Measurements from ENCODE around the gene IL17B. TPM values are rescaled to one million over a fixed set of nuclear protein-coding genes. Genes with fewer than 3 reads are reported as not detected.

IL17B gene
- total and polyA plus RNA-seq, 2 of the 8 experiments (the other 6 are each of a cell fraction or from before 2014, with no cell fraction given): 0.18 TPM; not detected in 1

DNA sequence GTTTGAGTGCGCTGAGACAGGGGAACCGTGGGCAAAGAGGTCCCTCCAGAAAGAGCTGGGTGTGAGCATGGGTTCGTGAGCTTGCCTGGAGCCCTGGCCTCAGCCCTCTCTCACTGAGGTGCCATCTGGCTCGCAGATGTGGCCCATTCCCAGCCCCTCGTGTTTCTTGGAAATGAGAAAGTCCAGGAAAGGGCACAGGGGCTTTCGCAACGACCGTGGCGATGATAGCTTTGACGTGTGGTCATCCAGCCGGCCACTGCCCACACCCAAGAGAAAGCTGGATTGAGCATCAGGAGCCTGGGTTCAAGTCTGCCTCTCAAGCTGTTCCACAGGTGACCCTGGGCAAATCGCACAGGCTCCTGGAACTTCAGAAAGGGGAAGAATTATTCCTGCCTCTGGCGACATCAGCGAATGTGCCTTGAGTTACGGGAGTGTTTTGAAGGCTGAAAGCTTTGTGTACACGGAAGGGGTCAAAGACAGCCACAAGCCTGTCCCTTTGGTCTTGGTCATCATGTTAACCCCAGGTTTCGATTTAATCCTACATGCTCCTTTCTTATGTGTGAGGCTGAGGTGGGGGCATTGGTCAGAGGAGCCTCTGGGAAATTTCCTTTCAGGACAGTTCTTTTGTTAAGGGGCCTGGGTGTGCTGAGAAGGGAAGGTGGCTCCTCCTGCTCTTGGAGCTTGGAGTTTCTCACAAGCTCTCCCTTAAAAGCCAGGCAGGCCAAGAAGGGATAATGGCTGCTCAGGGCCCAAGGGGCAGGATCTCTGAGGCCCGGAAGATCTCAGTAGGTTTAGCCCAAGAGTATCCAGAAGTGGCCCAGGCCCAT lies 41.7 kb upstream of the IL17B start:
- Histone ChIP-seq H3K4me2 (ENCODE audit: insufficient read depth in 1 of 2, low read depth in 2 of 2, low read length in 2 of 2) (no peak overlapping the region), H3K23me2 (ENCODE audit: low read depth, low read length) (no peaks in the 10 kb centered on the region), H3K79me1 (ENCODE audit: low read depth, low read length) (no peaks in the 10 kb centered on the region), H3K79me2 (ENCODE audit: control insufficient read depth in 1 of 2, insufficient read depth in 2 of 2, low read length in 2 of 2) (no peaks in the 10 kb centered on the region), H4K20me1 (replicated peaks in 1 of 2; ENCODE audit: control insufficient read depth in 1 of 2, insufficient read depth in 2 of 2, low read length in 2 of 2) (no peaks in the 10 kb centered on the region), H3K4me1 (replicated peaks in 1 of 4; ENCODE audit: control insufficient read depth in 3 of 4, insufficient read depth in 4 of 4, low read length in 3 of 4) (peaks cover 15 to 34% (median 20%) of the 10 kb centered on the region in 4 experiments), H3K23ac (ENCODE audit: insufficient read length) (no peak overlapping the region), H3K9me3 (ENCODE audit: insufficient read depth in 2 of 2, low read depth in 1 of 2, low read length in 1 of 2) (no peaks in the 10 kb centered on the region), H4K5ac (ENCODE audit: insufficient read length, low read depth, low read length) (no peak overlapping the region), H3K9ac (replicated peaks in 1 of 4; ENCODE audit: extremely low read depth in 1 of 4, low read depth in 3 of 4, low read length in 3 of 4) (no peak overlapping the region), H3K27ac (ENCODE audit: low read depth, low read length) (no peak overlapping the region), H2BK15ac (ENCODE audit: low read length) (no peak overlapping the region), H3K36me3 (ENCODE audit: control insufficient read depth in 2 of 4, insufficient read depth in 4 of 4, low read length in 3 of 4) (no peaks in the 10 kb centered on the region), H2AFZ (ENCODE audit: low read length) (0 out of 2 replicates have a peak overlapping the region, but pooled peaks have one; percentile 49), H2BK20ac (ENCODE audit: low read length) (no peak overlapping the region), H3K56ac (replicated peaks; ENCODE audit: insufficient read length, low read depth, low read length) (no peak overlapping the region), H3K27me3 (replicated peaks in 1 of 4; ENCODE audit: control insufficient read depth in 3 of 4, extremely low read depth in 1 of 4, insufficient read depth in 3 of 4, low read length in 3 of 4) (no peaks in the 10 kb centered on the region), H2BK5ac (ENCODE audit: low read depth, low read length) (no peak overlapping the region), H2BK12ac (ENCODE audit: low read depth, low read length) (peak overlapping the region; percentile 27; the same call in 1 of the 2 replicates), H2AK5ac (ENCODE audit: low read depth, low read length) (0 out of 2 replicates have a peak overlapping the region, but pooled peaks have one; percentile 11), H3K4me3 (ENCODE audit: extremely low read depth in 1 of 4, insufficient read depth in 2 of 4, low read depth in 3 of 4, low read length in 4 of 4) (no peak overlapping the region), H4K91ac (replicated peaks; ENCODE audit: insufficient read length, low read length) (peak overlapping the region; percentile 1), H4K8ac (ENCODE audit: extremely low read depth, insufficient read depth, low read length) (no peak overlapping the region), H3K14ac (ENCODE audit: insufficient read length) (no peak overlapping the region), H2BK120ac (replicated peaks; ENCODE audit: low read depth, low read length) (no peak overlapping the region), H3K4ac (replicated peaks; ENCODE audit: insufficient read length, low read depth, low read length) (no peak overlapping the region), H3K18ac (ENCODE audit: extremely low read depth, low read length) (no peak overlapping the region)
- FAIRE-seq (no peak), DNase-seq (ENCODE audit: low read depth in 1 of 2, low spot score in 2 of 2) (no peak)
- POLR2A ChIA-PET (ENCODE audit: partially characterized antibody): interaction anchor here (0.7 to 2.9 kb wide), 3 partner anchors 10 to 32 kb away, joined by 4 to 11 read pairs (median 4); no protein-coding TSS in a partner anchor
- 87% methylated on average over 18 of the region's 18 CpGs; no CpG with 5 or more reads in 1 of the 2 experiments for WGBS, 2 experiments (ENCODE audit: extremely low coverage in 1 of 2, insufficient coverage in 1 of 2, insufficient read length in 1 of 2, insufficient replicate concordance in 2 of 2, low coverage in 1 of 2, low lambda C conversion rate in 2 of 2, missing lambda C conversion rate in 1 of 2)
- CTCF ChIA-PET (ENCODE audit: partially characterized antibody): interaction anchor here (0.6 to 8.7 kb wide), 16 partner anchors 8 to 103 kb away, joined by 3 to 133 read pairs (median 6); partner anchors contain the start of gene IL17B
- TF ChIP-seq SP2 (IDR thresholded peaks at IDR 0.05; ENCODE audit: low read length) (no peak), EZH2 (IDR thresholded peaks at IDR 0.05; ENCODE audit: low read depth, low read length, severe bottlenecking) (no peak), CEBPB (IDR thresholded peaks at IDR 0.05; ENCODE audit: low read depth, low read length) (no peak), POLR2A (IDR thresholded peaks at IDR 0.05; ENCODE audit: control extremely low read depth in 1 of 2, low read depth in 2 of 2, low read length in 2 of 2) (no peak), CTBP2 (IDR thresholded peaks at IDR 0.05; ENCODE audit: borderline replicate concordance, insufficient read depth, insufficient read length, low read length) (no peak), SIX5 (IDR thresholded peaks at IDR 0.05; ENCODE audit: low read depth, low read length) (no peak), SP4 (IDR thresholded peaks at IDR 0.05; ENCODE audit: low read length) (no peak), CBX5 (IDR thresholded peaks at IDR 0.05; ENCODE audit: low read depth, low read length) (no peak), EP300 (IDR thresholded peaks at IDR 0.05; ENCODE audit: borderline replicate concordance in 1 of 2, low read depth in 2 of 2, low read length in 2 of 2) (no peak), POU5F1 (IDR thresholded peaks at IDR 0.05; ENCODE audit: low read depth, low read length) (no peak), EGR1 (IDR thresholded peaks at IDR 0.05; ENCODE audit: borderline replicate concordance, low read depth, low read length) (no peak)
- TF ChIP-seq, protein P1, sequence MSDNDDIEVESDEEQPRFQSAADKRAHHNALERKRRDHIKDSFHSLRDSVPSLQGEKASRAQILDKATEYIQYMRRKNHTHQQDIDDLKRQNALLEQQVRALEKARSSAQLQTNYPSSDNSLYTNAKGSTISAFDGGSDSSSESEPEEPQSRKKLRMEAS (IDR thresholded peaks at IDR 0.05): no peak

All from H1 (cell line).